Measurements from ENCODE around the gene TFRC.
"Not testable (repeated sequence)": the region's sequence is repeated elsewhere in the genome, so short reads cannot be mapped to it uniquely, and the experiment has no call there.

The TFRC gene

DNA sequence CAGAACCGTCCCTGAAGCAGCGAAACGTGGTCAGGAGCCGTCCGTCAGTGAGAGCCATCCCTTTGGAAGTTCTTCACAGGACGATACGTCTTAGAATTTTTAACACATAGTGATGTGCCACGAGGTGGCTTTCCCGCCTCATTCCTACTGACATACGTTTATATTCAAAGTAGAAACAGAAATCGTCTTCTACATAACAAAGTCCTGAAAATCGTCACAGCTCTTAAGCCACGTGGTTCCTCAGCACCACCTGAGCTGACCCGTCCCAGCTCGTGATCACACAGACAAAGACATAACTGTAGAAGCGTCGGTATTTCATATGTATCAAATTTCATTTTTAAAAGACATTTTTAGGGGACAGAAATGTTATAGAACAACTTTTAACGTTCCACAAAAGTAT is 73.5 kb downstream of the TFRC start:
- Mint-ChIP-seq H3K4me1 (no peaks in the 10 kb centered on the region), H3K4me3 (no peak overlapping the region), H3K27ac (no peak overlapping the region), H3K9me3 (peaks cover 2% of the 10 kb centered on the region), H3K27me3 (peaks cover 40% of the 10 kb centered on the region), H3K36me3 (no peaks in the 10 kb centered on the region)
- no peak for ATAC-seq

DNA sequence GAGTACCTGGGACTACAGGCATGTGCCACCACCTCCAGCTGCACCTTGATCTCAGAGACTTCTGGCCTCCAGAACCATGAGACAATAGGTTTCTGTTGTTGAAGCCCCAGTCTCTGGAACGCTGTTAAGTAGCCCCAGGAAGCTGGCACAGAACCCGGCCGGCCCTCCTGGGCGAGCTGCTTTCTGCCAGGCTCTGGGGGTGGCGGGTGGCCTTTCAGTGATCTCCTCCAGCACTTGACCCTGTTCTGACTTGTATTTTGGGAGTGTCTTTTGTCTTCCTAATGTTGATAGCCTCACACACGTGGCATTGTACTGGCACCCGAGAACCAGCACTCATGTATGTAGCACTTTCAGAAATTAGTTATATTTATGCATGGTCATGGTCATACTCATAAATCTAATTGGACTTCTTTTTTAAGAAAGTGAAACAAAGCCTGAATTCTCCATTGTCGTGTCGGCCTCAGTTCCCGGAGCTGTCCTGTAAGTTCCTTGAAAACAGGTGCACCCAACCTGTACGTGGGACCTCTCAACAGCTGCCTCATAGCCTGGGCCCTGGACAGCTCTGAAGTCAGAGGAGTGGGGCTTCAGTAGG is 74.0 kb downstream of the TFRC start:
- Mint-ChIP-seq H3K9me3 (peaks cover 2% of the 10 kb centered on the region), H3K27me3 (peaks cover 36% of the 10 kb centered on the region), H3K4me3 (no peak overlapping the region), H3K4me1 (no peaks in the 10 kb centered on the region), H3K36me3 (no peaks in the 10 kb centered on the region), H3K27ac (no peak overlapping the region)
- no peak for ATAC-seq

DNA sequence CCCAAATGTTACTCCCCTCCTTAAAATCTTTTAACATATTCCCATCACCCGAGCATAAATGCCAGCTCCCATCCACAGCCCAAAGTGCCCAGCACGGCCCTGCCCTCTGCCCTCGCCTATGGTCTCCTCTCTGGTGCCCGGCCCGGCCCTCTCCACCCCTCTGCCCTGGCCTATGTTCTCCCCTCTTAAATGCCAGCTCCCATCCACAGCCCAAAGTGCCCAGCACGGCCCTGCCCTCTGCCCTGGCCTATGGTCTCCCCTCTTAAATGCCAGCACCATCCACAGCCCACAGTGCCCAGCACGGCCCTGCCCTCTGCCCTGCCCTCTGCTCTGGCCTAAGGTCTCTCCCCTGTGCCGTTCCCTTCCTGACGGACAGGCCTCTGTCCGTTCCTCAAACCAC is 76.6 kb downstream of the TFRC start:
- H3K27ac Mint-ChIP-seq, H3K4me1 Mint-ChIP-seq, H3K36me3 Mint-ChIP-seq, H3K4me3 Mint-ChIP-seq, ATAC-seq, H3K9me3 Mint-ChIP-seq: not testable (repeated sequence)
- H3K27me3 Mint-ChIP-seq, result peaks cover 31% of the 10 kb centered on the region

DNA sequence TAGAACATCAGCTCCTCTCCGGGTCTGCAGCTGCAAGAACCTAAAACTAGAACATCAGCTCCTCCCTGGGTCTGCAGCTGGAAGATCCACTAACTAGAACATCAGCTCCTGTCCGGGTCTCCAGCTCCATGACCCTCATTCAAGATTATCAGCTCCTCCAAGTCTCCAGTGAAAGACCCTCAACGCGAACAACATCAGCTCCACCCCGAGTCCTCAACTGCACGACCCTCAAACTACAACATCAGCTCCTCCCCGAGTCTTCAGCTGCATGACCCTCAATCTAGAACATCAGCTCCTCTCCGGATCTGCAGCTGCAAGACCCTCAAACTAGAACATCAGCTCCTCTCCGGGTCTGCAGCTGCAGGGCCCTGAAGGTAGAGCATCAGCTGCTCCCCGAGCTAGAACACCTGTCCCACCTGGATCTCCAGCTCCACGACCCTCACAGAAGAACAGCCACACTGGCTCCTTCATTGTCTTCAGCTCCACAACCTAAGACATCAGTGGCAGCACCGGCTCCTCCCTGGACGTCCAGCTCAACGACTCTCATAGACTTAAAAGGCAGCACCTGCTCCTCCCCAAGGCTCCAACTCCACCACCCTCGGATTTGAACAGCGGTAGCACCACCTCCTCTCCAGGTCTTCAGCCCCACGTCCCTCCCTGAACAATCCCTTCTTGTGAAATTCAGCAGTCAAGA is 77.4 kb downstream of the TFRC start:
- not testable (repeated sequence) for H3K36me3 Mint-ChIP-seq, H3K4me1 Mint-ChIP-seq, ATAC-seq, H3K27ac Mint-ChIP-seq, H3K9me3 Mint-ChIP-seq, H3K4me3 Mint-ChIP-seq
- peaks cover 23% of the 10 kb centered on the region for H3K27me3 Mint-ChIP-seq

DNA sequence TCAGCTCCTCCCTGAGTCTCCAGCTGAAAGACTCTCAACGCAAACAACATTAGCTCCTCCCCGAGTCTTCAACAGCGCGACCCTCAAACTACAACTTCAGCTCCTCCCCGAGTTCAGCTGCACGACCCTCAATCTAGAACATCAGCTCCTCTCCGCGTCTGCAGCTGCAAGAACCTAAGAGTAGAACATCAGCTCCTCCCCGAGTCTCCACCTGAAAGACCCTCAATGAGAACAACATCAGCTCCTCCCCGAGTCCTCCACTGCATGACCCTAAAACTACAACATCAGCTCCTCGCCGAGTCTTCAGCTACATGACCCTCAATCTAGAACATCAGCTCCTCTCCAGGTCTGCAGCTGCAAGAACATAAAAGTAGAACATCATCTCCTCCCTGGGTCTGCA is 78.3 kb downstream of the TFRC start:
- Mint-ChIP-seq H3K27ac (no peak overlapping the region), H3K9me3 (no peaks in the 10 kb centered on the region), H3K27me3 (peaks cover 15% of the 10 kb centered on the region), H3K36me3 (no peaks in the 10 kb centered on the region), H3K4me3 (no peak overlapping the region), H3K4me1 (no peaks in the 10 kb centered on the region)
- no peak for ATAC-seq

DNA sequence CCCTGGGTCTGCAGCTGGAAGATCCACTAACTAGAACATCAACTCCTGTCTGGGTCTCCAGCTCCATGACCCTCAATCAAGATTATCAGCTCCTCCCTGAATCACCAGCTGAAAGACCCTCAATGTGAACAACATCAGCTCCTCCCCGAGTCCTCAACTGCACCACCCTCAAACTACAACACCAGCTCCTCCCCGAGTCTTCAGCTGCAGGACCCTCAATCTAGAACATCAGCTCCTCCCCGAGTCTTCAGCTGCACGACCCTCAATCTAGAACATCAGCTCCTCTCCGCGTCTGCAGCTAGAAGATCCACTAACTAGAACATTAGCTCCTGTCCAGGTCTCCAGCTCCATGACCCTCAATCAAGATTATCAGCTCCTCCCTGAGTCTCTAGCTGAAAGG is 79.2 kb downstream of the TFRC start:
- H3K4me1 Mint-ChIP-seq, H3K9me3 Mint-ChIP-seq, H3K27ac Mint-ChIP-seq, H3K4me3 Mint-ChIP-seq, ATAC-seq, H3K36me3 Mint-ChIP-seq: not testable (repeated sequence)
- peaks cover 10% of the 10 kb centered on the region for H3K27me3 Mint-ChIP-seq

DNA sequence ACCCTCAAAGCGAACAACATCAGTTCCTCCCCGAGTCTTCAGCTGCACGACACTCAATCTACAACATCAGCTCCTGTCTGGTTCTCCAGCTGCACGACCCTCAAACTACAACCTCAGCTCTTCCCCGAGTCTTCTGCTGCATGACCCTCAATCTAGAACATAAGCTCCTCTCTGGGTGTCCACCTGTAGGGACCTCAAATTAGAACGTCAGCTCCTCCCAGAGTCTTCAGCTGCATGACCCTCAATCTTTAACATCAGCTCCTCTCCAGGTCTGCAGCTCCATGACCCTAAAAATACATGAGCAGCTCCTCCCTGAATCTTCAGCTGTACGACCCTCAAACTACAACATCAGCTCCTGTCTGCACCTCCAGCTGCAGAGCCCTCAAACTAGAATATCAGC is 80.7 kb downstream of the TFRC start:
- not testable (repeated sequence) for H3K9me3 Mint-ChIP-seq, ATAC-seq, H3K4me1 Mint-ChIP-seq, H3K36me3 Mint-ChIP-seq, H3K27me3 Mint-ChIP-seq, H3K4me3 Mint-ChIP-seq, H3K27ac Mint-ChIP-seq

DNA sequence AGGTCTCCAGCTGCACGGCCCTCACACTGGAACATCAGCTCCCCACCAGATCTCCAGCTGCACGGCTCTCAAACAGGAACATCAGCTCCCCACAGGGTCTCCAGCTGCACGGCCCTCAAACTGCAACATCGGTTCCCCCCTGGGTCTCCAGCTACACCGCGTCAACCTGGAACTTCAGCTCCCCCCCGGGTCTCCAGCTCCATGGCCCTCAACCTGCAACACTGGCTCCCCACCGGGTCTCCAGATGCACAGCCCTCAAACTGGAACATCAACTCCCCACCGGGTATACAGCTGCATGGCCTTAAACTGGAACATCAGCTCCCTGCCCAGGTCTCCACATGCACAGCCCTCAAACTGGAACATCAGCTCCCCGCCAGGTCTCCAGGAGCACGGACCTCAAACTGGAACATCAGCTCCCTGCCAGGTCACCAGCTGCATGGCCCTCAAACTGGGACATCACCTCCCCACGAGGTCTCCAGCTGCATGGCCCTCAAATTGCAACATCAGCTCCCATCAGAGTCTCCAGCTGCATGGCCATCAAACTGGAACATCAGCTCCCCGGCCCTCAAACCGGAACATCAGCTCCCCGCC is 81.4 kb downstream of the TFRC start:
- not testable (repeated sequence) for H3K9me3 Mint-ChIP-seq, H3K27me3 Mint-ChIP-seq, H3K4me1 Mint-ChIP-seq, H3K4me3 Mint-ChIP-seq, H3K27ac Mint-ChIP-seq, ATAC-seq, H3K36me3 Mint-ChIP-seq

DNA sequence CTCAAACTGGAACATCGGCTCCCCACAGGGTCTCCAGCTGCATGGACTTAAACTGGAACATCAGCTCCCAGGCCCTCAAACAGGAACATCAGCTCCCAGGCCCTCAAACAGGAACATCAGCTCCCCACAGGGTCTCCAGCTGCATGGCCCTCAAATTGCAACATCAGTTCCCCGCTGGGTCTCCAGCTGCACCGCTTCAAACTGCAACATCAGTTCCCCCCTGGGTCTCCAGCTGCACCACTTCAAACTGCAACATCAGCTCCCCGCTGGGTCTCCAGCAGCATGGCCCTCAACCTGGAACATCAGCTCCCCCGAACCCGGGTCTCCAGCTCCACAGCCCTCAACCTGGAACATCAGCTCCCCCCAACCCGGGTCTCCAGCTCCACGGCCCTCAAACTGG is 82.0 kb downstream of the TFRC start:
- H3K4me3 Mint-ChIP-seq, result no peak overlapping the region
- peaks cover 3% of the 10 kb centered on the region for H3K36me3 Mint-ChIP-seq
- H3K9me3 Mint-ChIP-seq, result no peaks in the 10 kb centered on the region
- H3K27me3 Mint-ChIP-seq, result peaks cover 4% of the 10 kb centered on the region
- H3K4me1 Mint-ChIP-seq, result no peaks in the 10 kb centered on the region
- no peak for ATAC-seq
- H3K27ac Mint-ChIP-seq, result no peak overlapping the region
